ENCODE data around the gene STARD7.
A peak's percentile ranks its signal among the peaks of the same experiment; 100 is the strongest.

The STARD7 gene

DNA sequence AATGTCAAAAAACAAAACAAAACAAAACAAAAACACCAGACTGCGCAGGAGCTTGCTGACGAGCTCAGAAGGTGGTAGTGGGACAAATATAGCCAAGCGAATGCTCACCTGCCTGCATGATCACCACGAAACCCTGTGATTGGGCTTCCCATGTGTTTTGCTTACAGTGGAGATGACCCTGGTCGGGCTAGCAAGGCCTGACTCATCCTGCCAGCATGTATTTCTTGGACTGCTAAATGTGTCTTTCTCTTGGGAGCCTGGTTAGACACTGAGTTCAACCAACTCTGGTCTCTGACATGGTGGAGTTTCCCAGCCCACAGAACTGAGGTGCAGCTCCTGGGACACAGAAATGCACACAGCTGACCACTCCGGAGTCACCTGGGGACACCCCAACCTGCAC, 32.7 kb downstream of the STARD7 start:
- H3K9ac ChIP-seq: no peak overlapping the region
- no peaks in the 10 kb centered on the region for H3K79me2 ChIP-seq (ENCODE audit: insufficient read depth, low read depth)
- no peaks in the 10 kb centered on the region for H3K27me3 ChIP-seq (ENCODE audit: insufficient read depth, low read depth)
- H3K36me3 ChIP-seq (ENCODE audit: insufficient read depth): no peaks in the 10 kb centered on the region
- TF ChIP-seq, protein P1, sequence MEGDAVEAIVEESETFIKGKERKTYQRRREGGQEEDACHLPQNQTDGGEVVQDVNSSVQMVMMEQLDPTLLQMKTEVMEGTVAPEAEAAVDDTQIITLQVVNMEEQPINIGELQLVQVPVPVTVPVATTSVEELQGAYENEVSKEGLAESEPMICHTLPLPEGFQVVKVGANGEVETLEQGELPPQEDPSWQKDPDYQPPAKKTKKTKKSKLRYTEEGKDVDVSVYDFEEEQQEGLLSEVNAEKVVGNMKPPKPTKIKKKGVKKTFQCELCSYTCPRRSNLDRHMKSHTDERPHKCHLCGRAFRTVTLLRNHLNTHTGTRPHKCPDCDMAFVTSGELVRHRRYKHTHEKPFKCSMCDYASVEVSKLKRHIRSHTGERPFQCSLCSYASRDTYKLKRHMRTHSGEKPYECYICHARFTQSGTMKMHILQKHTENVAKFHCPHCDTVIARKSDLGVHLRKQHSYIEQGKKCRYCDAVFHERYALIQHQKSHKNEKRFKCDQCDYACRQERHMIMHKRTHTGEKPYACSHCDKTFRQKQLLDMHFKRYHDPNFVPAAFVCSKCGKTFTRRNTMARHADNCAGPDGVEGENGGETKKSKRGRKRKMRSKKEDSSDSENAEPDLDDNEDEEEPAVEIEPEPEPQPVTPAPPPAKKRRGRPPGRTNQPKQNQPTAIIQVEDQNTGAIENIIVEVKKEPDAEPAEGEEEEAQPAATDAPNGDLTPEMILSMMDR (conservative IDR thresholded peaks at IDR 0.05; ENCODE audit: low read depth, low read length): no peak
- H2AFZ ChIP-seq (ENCODE audit: low read depth): no peak overlapping the region
- no peak overlapping the region for H3K4me3 ChIP-seq (IDR thresholded peaks at IDR 0.05; ENCODE audit: insufficient read depth, low read depth, low read length)
- no peaks in the 10 kb centered on the region for H3K4me1 ChIP-seq (ENCODE audit: low read depth, poor library complexity, severe bottlenecking)
- no peak overlapping the region for H3K27ac ChIP-seq
- no peak overlapping the region for H3K4me2 ChIP-seq
- H4K20me1 ChIP-seq (ENCODE audit: insufficient read depth): no peaks in the 10 kb centered on the region

DNA sequence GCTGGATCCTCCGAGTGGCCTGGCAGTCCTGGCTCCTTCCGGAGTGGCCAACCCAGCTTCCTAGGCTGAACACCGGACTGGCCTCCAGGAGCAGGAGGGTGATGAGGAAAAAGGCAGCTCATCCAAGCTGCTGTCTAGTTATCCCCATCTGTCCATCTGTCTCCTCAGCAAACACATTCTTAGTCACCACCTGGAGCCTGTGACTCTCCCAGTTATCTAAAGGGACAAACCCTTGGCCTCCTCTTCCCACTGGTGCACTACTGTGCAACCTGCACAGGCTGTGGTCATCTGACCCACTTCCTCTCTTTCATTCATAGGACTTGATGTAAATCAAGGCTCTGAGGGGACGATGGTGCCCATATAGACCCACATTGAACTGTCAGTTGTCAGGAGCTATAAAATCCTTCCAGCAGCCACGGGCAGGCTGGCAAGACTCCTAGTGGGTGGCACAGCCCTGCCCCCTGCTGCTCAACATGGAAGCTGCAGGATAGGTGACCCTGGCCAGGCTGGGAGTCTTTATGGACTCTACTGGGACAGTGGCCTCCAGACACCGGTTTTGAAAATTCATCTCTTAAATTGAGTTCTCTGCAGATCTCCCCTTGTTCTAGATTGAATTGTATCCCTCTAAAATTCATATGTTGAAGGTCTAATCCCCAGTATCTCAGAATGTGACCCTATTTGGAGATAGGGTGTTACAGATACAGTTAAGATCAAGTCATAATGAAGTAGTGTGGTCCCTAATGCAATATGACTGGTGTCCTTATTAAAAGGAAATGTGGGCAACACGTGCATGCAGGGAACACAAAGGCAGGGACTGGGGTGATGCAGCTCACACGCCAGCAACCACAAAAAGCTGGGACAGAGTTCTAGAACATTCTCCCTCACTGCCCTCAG, 34.1 kb downstream of the STARD7 start:
- H3K9ac ChIP-seq: no peak overlapping the region
- no peaks in the 10 kb centered on the region for H3K36me3 ChIP-seq (ENCODE audit: insufficient read depth)
- TF ChIP-seq, protein P1 (conservative IDR thresholded peaks at IDR 0.05; ENCODE audit: low read depth, low read length): peak; percentile 92
- H3K27ac ChIP-seq: no peak overlapping the region
- H3K4me1 ChIP-seq (ENCODE audit: low read depth, poor library complexity, severe bottlenecking): no peaks in the 10 kb centered on the region
- H3K27me3 ChIP-seq (ENCODE audit: insufficient read depth, low read depth): no peaks in the 10 kb centered on the region
- no peak overlapping the region for H2AFZ ChIP-seq (ENCODE audit: low read depth)
- H3K79me2 ChIP-seq (ENCODE audit: insufficient read depth, low read depth): no peaks in the 10 kb centered on the region
- H4K20me1 ChIP-seq (ENCODE audit: insufficient read depth): no peaks in the 10 kb centered on the region
- H3K4me2 ChIP-seq: no peak overlapping the region
- no peak overlapping the region for H3K4me3 ChIP-seq (IDR thresholded peaks at IDR 0.05; ENCODE audit: insufficient read depth, low read depth, low read length)

DNA sequence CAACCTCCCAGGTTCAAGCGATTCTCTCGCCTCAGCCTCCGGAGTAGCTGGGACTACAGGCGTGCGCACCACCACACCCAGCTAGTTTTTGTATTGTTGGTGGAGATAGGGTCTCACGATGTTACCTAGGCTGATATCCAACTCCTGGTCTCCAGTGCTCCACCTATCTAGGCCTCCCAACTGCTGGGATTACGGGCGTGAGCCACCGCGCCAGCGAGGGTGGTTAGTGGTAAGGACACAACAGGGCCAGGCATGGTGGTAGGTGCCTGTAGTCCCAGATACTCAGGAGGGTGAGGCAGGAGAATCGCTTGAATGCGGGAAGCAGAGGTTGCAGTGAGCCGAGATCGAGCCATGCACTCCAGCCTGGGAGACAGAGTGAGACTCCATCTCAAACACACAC, 36.8 kb downstream of the STARD7 start:
- no peak overlapping the region for H3K9ac ChIP-seq
- H3K27me3 ChIP-seq (ENCODE audit: insufficient read depth, low read depth): no peaks in the 10 kb centered on the region
- TF ChIP-seq, protein P1 (conservative IDR thresholded peaks at IDR 0.05; ENCODE audit: low read depth, low read length): no peak
- H3K4me3 ChIP-seq (IDR thresholded peaks at IDR 0.05; ENCODE audit: insufficient read depth, low read depth, low read length): no peak overlapping the region
- H3K79me2 ChIP-seq (ENCODE audit: insufficient read depth, low read depth): no peaks in the 10 kb centered on the region
- no peaks in the 10 kb centered on the region for H3K4me1 ChIP-seq (ENCODE audit: low read depth, poor library complexity, severe bottlenecking)
- H4K20me1 ChIP-seq (ENCODE audit: insufficient read depth): no peaks in the 10 kb centered on the region
- H2AFZ ChIP-seq (ENCODE audit: low read depth): no peak overlapping the region
- no peak overlapping the region for H3K4me2 ChIP-seq
- H3K27ac ChIP-seq: no peak overlapping the region
- no peaks in the 10 kb centered on the region for H3K36me3 ChIP-seq (ENCODE audit: insufficient read depth)

DNA sequence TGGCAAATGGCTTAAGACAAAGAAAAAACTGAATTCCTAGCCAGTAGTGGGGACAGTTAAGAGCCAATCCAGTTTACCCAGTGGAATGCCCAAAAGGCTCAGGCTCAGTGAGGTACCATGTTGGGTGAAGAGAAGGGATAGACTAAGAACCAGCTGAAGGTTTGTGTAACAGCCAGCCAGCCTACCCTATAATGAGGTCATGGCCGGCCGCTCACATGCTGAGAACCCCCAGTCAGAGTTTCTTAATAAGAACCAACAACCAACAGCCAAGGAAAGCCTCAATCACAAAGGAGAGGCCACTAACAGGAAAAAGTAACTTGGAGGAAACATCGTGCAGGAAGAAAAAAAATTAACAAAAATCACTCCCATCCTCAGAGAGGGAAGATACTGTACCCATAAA, 38.0 kb downstream of the STARD7 start:
- Histone ChIP-seq H4K20me1 (ENCODE audit: insufficient read depth) (no peaks in the 10 kb centered on the region), H3K36me3 (ENCODE audit: insufficient read depth) (no peaks in the 10 kb centered on the region), H3K9ac (no peak overlapping the region), H3K4me3 (IDR thresholded peaks at IDR 0.05; ENCODE audit: insufficient read depth, low read depth, low read length) (no peak overlapping the region), H2AFZ (ENCODE audit: low read depth) (no peak overlapping the region), H3K79me2 (ENCODE audit: insufficient read depth, low read depth) (no peaks in the 10 kb centered on the region), H3K4me1 (ENCODE audit: low read depth, poor library complexity, severe bottlenecking) (no peaks in the 10 kb centered on the region), H3K27ac (no peak overlapping the region), H3K27me3 (ENCODE audit: insufficient read depth, low read depth) (no peaks in the 10 kb centered on the region), H3K4me2 (no peak overlapping the region)
- TF ChIP-seq, protein P1 (conservative IDR thresholded peaks at IDR 0.05; ENCODE audit: low read depth, low read length): no peak

Measured in KMS-11 (cell line).